Stomach smooth muscle (tissue), 2 donors: ENCODE results near the gene RPTOR.

ENCODE experiments used
- H3K27ac ChIP-seq: one replicate; pipeline ENCODE4 v1.7.0; 2013; ENCODE audit warnings: mild to moderate bottlenecking, low read length, inconsistent platforms
- H3K27me3 ChIP-seq, 2 donors: one replicate each; pipeline ENCODE4 v1.7.0; 2013; ENCODE audit warnings: low read length in 2 of 2; ENCODE audit not compliant: insufficient read depth in 2 of 2, control insufficient read depth in 1 of 2
- H3K36me3 ChIP-seq, 2 donors: one replicate each; pipeline ENCODE4 v1.7.0; 2013; ENCODE audit warnings: low read length in 2 of 2; ENCODE audit not compliant: control insufficient read depth in 2 of 2, insufficient read depth in 2 of 2
- H3K4me1 ChIP-seq: one replicate; pipeline ENCODE4 v1.7.0; 2013; ENCODE audit warnings: low read length; ENCODE audit not compliant: control insufficient read depth, insufficient read depth
- H3K4me3 ChIP-seq, 2 donors: one replicate each; pipeline ENCODE4 v1.7.0; 2013; ENCODE audit warnings: low read length in 2 of 2
- H3K9ac ChIP-seq, 2 donors: one replicate each; pipeline ENCODE4 v1.7.0; 2013; ENCODE audit warnings: low read length in 2 of 2, mild to moderate bottlenecking in 1 of 2
- H3K9me3 ChIP-seq, 2 donors: one replicate each; pipeline ENCODE4 v1.7.0; 2013; ENCODE audit warnings: low read length in 2 of 2; ENCODE audit not compliant: control insufficient read depth in 2 of 2
- donor health status: healthy.
- donor health status: Pancreatic carcinoma.

RPTOR gene

DNA sequence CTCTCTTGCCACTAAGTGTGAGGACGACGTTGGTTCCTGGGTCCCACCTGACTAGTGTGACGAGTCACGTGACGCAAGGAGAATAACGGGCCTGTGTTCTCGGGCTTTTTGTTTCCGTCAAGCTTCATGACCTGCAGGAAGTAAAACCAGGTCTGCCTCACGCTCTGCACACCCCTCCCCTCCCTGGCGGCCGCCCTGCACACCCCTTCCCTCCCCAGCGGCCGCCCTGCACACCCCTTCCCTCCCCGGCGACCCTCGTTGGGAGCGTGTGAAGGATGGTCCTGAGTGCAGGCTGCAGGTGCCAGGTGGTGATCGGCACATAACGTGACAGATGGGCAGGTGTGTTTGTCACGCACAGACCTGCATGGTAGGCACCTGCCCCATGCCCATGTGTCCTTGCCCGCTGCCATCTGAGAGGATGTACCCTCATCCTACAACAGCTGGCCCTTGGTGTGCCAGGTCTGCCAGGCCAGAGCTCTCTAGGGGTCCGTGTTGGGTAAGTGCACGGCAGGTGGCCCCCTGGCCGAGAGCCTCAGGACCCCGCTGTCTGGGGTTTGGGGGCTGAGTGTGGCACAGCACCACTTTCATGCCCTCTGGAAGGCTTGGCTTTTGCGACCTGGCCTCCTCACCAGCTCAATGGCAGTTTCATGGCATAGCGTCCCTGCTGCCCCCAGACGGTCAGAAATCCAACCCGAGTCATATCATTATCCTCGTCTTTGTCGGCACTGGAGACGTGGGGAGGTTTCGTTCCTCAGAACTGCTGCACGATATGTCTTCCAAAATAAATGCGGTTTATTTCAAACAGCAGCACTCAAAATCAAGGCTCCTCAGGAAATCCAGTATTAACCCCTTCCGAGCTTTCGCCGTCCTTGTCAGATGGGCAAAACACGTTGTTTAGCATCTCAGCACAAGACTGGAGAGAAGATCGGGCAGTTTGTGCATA is 255.2 kb downstream of the RPTOR start:
- Histone ChIP-seq H3K9ac (no peak overlapping the region), H3K4me1 (no peaks in the 10 kb centered on the region), H3K27me3 (no peaks in the 10 kb centered on the region), H3K27ac (no peak overlapping the region), H3K36me3 (peaks cover 0 to 3% of the 10 kb centered on the region in 2 donors), H3K4me3 (no peak overlapping the region), H3K9me3 (no peaks in the 10 kb centered on the region)

DNA sequence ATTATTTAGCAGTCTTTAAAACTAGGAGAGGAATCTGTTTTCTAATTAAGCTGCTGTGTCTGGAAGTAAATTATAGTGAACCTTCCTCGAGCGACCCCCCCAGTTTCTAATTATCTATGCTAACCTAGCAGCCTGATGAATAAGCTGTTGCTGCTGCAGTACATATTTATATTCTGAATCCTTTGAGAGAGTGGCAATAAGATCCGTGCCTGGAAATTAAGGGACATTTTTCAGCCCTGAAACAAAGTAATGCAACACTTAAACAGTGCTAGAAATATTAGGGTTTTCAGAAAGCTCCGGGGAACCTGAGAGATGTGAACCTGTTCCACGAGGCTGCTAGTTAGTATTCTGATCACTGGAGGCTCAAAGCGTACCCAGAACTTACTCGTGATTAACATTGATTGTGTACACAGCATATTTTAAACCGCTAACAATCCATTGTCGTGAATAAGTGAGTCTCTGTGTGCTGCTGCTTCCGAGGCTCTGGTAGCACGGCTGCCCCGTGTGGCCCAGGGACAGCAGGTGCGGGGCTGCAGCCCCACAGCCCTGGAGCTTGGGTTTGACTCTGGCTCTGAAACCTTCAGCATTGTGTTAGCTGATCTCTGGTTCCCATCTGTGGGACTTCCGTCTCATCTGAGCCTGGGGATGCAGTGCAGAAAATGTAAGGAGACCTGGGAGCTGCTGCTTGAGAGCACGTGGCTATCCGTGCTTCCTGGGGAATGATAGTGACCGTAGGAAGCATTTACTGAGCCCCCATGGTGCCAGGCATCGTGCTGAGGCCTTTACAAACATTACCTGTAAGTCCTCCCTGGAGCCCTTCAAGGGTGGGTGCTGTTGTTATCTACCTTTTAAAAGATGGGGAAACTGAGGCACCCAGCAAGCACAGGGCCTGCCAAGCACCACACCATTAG is 256.1 kb downstream of the RPTOR start:
- Histone ChIP-seq H3K4me3 (no peak overlapping the region), H3K9ac (no peak overlapping the region), H3K4me1 (no peaks in the 10 kb centered on the region), H3K36me3 (peaks cover 0 to 3% of the 10 kb centered on the region in 2 donors), H3K27me3 (no peaks in the 10 kb centered on the region), H3K9me3 (no peaks in the 10 kb centered on the region), H3K27ac (no peak overlapping the region)

DNA sequence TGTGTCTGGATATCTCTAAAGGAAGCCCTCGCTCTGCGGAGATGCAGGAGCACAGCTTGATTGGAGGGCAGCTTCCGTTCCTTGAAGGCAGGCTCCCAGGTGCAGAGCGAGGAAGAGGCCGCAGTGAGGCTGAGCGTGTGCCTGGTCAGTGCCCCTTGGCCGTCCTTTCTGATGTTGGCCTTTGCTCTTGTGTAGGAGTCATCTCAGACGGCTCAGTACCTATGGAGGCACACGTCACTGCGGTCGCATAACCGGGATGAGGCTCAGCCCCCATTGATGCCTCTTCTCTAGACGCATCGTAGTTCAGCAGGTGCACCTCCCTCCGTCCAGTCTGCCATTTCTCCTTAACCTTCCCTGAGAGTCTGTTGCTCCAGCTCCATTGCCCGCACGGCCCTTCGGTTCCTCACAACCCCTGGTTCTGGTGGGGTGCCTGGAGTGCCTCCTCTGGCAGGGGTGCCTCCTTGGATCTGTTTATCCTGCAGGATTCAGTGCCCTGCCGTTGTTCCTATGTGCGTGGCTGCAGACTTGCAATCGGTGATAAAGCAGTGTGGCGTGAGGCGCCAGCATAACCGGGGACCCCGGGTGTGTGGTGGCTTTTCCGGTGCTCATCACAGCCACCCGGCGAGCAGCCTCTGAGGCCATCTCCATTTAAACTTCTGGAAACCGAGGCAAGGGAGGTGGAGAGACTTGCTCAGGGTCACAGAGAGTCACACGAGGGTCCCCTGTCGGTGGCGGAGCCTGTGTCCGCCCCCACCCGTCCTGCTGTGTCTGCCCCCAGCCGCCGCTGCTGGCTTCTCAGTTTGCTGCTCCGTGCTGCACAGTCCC is 258.2 kb downstream of the RPTOR start:
- H3K4me3 ChIP-seq = no peak overlapping the region
- H3K27ac ChIP-seq = no peak overlapping the region
- H3K36me3 ChIP-seq = peaks cover 0 to under 1% of the 10 kb centered on the region in 2 donors
- no peaks in the 10 kb centered on the region for H3K27me3 ChIP-seq
- no peaks in the 10 kb centered on the region for H3K4me1 ChIP-seq
- no peaks in the 10 kb centered on the region for H3K9me3 ChIP-seq
- no peak overlapping the region for H3K9ac ChIP-seq

DNA sequence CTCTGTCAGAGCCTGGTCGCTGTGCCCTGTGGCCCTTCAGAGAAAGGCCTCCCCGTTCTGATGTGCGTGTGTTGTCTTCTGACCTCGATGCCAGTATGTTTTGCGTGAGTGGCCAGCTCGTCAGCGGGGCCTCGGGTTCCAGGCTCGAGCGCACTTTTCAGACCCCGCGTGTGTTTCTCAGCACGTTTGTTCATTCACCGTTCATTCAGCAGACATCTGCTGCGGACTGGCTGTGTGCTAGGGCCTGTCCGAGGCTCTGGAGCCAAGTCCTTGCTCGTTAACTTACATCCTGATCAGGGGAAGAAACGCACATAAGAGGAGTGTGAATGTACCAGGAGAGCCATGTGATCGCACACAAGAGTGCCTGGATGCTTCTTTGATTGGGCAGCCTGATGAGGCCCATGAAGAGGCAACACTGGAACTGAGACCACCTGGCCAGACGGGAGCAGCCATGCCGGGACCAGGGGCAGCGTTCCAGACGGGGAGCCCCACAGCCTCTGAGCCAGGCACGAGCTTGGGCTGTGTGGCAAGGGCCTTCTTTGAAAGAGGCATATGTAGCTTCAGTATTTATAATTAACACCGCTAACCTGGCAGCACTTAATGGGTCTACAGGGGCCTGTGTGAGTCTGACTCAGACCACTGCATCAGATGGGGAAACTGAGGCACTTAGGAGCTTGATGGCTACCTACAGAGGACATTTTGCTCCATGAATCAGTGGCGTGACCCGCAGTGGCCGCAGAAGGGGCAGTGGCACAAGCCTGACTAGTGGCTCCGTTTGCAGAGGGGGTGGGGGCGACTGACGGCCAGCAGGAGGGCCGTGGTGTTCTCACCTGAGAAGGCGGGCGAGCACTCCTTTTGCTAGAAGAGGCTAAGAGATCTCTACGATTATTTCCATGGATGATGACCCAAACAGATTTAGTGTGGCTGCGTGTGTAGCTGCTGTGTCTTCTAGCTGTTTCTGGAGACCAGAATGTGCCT is 259.1 kb downstream of the RPTOR start:
- no peaks in the 10 kb centered on the region for H3K27me3 ChIP-seq
- no peak overlapping the region for H3K4me3 ChIP-seq
- no peaks in the 10 kb centered on the region for H3K36me3 ChIP-seq
- no peak overlapping the region for H3K9ac ChIP-seq
- no peaks in the 10 kb centered on the region for H3K4me1 ChIP-seq
- H3K27ac ChIP-seq = no peak overlapping the region
- no peaks in the 10 kb centered on the region for H3K9me3 ChIP-seq

DNA sequence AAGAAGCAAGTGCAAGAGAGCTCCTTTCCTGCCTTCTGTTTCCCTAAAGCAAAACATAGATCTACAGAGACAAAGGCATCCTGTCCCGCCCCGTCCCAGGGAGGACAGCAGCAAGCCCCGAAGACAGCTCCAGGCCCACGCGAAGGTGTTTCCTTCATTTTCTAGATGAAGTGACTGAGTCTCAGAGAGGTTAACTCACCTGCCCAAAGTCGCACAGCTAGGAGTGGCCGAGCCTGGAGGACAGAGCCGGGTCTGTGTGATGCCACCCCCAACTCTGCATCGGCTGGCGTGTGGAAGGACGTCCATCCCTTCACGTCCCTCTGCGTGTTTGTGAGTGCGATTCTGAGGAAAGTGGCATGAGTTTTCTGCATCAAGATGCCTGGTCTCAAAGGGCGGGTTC is 259.8 kb downstream of the RPTOR start:
- no peaks in the 10 kb centered on the region for H3K9me3 ChIP-seq
- no peaks in the 10 kb centered on the region for H3K4me1 ChIP-seq
- H3K27me3 ChIP-seq = no peaks in the 10 kb centered on the region
- no peak overlapping the region for H3K9ac ChIP-seq
- H3K27ac ChIP-seq = no peak overlapping the region
- no peaks in the 10 kb centered on the region for H3K36me3 ChIP-seq
- H3K4me3 ChIP-seq = no peak overlapping the region

DNA sequence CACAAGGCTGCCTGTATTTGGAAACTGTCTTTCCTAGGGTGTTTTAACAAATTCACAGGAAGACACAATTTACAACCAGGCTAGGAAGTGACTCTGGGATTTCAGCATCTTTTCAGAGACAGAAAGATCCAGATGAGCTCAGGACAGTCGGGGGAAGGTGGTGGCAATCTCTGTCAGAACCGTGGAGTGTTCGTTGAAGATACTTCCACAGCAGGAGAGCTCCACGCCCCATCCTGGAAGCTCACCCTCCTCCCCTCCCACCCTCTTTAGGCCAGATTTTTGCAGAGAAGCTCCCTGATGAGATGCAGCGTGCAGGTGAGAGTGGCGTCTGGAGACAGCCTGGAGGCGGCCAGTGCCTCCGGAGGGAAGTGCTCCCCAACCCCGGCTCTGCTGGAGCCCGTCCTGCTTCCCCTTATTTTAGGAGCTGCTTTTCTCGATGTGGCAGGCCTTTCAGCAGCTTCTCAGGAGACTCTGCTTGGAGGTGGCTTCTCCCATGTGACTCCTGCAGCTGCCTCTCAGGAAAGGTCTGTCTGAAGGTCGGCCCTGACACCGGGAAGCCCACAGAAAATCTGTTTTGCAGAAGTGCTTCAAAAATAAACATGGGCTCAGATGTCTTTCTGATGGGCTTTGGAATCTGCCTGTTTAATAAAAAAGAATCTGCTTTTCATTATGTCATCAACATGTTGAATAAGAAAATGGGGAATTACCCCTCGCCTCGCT is 260.6 kb downstream of the RPTOR start:
- H3K27ac ChIP-seq = no peak overlapping the region
- H3K27me3 ChIP-seq = no peaks in the 10 kb centered on the region
- H3K36me3 ChIP-seq = no peaks in the 10 kb centered on the region
- no peaks in the 10 kb centered on the region for H3K4me1 ChIP-seq
- no peak overlapping the region for H3K9ac ChIP-seq
- no peak overlapping the region for H3K4me3 ChIP-seq
- H3K9me3 ChIP-seq = no peaks in the 10 kb centered on the region

DNA sequence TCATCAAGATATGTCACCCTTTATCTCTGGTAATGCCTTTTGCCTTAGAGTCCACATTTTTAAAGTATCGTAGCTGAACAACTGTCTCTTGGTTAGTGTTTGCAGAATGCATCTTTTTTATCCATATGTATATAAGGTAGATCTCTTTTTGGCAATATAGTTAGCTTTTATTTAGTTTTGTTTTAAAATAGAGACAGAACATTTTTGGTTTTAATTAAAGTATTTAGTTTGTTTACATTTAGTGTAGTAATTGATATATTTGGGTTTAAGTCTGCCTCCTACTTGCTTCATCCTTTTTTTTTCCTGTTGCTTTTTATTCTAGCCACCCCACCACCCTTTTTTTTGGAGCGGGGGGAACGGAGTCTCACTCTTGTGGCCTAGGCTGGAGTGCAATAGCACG is 262.4 kb downstream of the RPTOR start:
- Histone ChIP-seq H3K4me1 (no peaks in the 10 kb centered on the region), H3K27me3 (no peaks in the 10 kb centered on the region), H3K27ac (no peak overlapping the region), H3K4me3 (no peak overlapping the region), H3K36me3 (peaks cover 0 to 2% of the 10 kb centered on the region in 2 donors), H3K9me3 (no peaks in the 10 kb centered on the region), H3K9ac (no peak overlapping the region)

DNA sequence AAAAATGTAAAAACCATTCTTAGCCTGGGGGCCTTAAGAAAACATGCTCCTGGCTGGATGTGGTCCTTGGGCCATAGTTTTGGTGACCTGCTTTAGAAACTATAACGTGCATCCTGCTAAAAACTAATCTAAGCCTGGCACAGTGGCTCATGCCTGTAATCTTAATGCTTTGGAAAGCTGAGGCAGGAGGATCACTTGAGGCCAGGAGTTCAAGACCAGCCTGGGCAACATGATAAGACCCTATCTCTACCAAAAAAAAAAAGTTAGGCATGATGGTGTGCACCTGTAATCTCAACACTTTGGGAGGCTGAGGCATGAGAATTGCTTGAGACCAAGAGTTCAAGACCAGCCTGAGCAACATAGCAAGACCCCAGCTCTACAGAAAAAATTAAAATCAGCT is 263.2 kb downstream of the RPTOR start:
- H3K36me3 ChIP-seq = peaks cover 0 to 2% of the 10 kb centered on the region in 2 donors
- H3K4me1 ChIP-seq = no peaks in the 10 kb centered on the region
- no peaks in the 10 kb centered on the region for H3K27me3 ChIP-seq
- H3K9ac ChIP-seq = no peak overlapping the region
- no peak overlapping the region for H3K27ac ChIP-seq
- no peaks in the 10 kb centered on the region for H3K9me3 ChIP-seq
- H3K4me3 ChIP-seq = no peak overlapping the region
